HFFc6 (cell line): ENCODE data around the gene LEO1. TPM values are rescaled to one million over a fixed set of nuclear protein-coding genes. Genes with fewer than 3 reads are reported as not detected.
A peak's percentile ranks its signal among the peaks of the same experiment; 100 is the strongest.

Experiments
- DNase-seq: peaks from one replicate; pipeline ENCODE4 v3.0.0-alpha.2; 2018
- H3K27ac Mint-ChIP-seq: 2 replicates; pipeline ENCODE4 v1.8.0; 2020; ENCODE audit warnings: mild to moderate bottlenecking, mixed read lengths
- H3K27me3 Mint-ChIP-seq: 2 replicates; pipeline ENCODE4 v1.8.0; 2021; ENCODE audit warnings: mild to moderate bottlenecking, moderate library complexity, mixed read lengths; ENCODE audit not compliant: insufficient read depth
- H3K36me3 Mint-ChIP-seq: 2 replicates; pipeline ENCODE4 v1.8.0; 2021; ENCODE audit warnings: low read depth, mixed read lengths
- H3K4me1 Mint-ChIP-seq: 2 replicates; pipeline ENCODE4 v1.8.0; 2020; ENCODE audit warnings: low read depth, mixed read lengths
- H3K4me3 Mint-ChIP-seq: 2 replicates; pipeline ENCODE4 v1.8.0; 2020; ENCODE audit warnings: mild to moderate bottlenecking, moderate library complexity, mixed read lengths
- H3K9me3 Mint-ChIP-seq: 2 replicates; pipeline ENCODE4 v1.8.0; 2020; ENCODE audit warnings: mild to moderate bottlenecking, mixed read lengths
- CTCF ChIP-seq: fragments of 200-600 bp; sonication (generic); IDR thresholded peaks from 2 replicates; pipeline ENCODE4 v1.5.0; 2021; ENCODE audit warnings: antibody characterized with exemption, mild to moderate bottlenecking
- total RNA-seq, 6 experiments: library from RNA; stranded (reverse); fragmentation: NEBNext Ultra II Directional; extraction: Animal tissue kit (Norgen Biotek cat#: 25700); gene quantifications; 2 replicates in 1 of 6; 3 replicates in 5 of 6; pipeline ENCODE4 v1.2.3, GENCODE V29; 2021

The LEO1 gene
- total RNA-seq, 6 experiments from 2014 or later, result 22.2 to 30.9 (median 27.5) TPM

- no peak for TF ChIP-seq CTCF
- peaks cover 1% of the 10 kb centered on the region for H3K27me3 Mint-ChIP-seq
- no peaks in the 10 kb centered on the region for H3K9me3 Mint-ChIP-seq
- no peak for DNase-seq
- H3K4me1 Mint-ChIP-seq, result peaks cover 46% of the 10 kb centered on the region
- H3K36me3 Mint-ChIP-seq, result no peaks in the 10 kb centered on the region
- H3K4me3 Mint-ChIP-seq, result no peak overlapping the region
- H3K27ac Mint-ChIP-seq, result no peak overlapping the region
These were observed 40.6 kb upstream of the LEO1 start for GRCh38 chr15:52012210-52012609.

- Mint-ChIP-seq H3K4me3 (no peak overlapping the region), H3K36me3 (no peaks in the 10 kb centered on the region), H3K4me1 (peaks cover 50% of the 10 kb centered on the region), H3K9me3 (no peaks in the 10 kb centered on the region), H3K27ac (peak overlapping the region; percentile 78; the same call in 1 of the 2 replicates), H3K27me3 (no peaks in the 10 kb centered on the region; the same call in none of the 2 replicates)
- no peak for DNase-seq
- TF ChIP-seq CTCF, result no peak
These were observed 40.1 kb upstream of the LEO1 start for GRCh38 chr15:52011711-52012144.

GRCh38 chr15:52010633-52011595, 39.3 kb upstream of the LEO1 start:
- TF ChIP-seq CTCF, result no peak
- H3K4me3 Mint-ChIP-seq, result peak overlapping the region; percentile 48
- H3K27me3 Mint-ChIP-seq, result no peaks in the 10 kb centered on the region; the same call in none of the 2 replicates
- H3K9me3 Mint-ChIP-seq, result no peaks in the 10 kb centered on the region
- H3K27ac Mint-ChIP-seq, result peak overlapping the region; percentile 78
- no peaks in the 10 kb centered on the region for H3K36me3 Mint-ChIP-seq
- peak; percentile 89 for DNase-seq
- H3K4me1 Mint-ChIP-seq, result peaks cover 59% of the 10 kb centered on the region

- DNase-seq, result no peak
These were observed 37.3 kb upstream of the LEO1 start for GRCh38 chr15:52008698-52009434.

More at GRCh38 chr15:52008698-52009434, 37.3 kb upstream of the LEO1 start:
- Mint-ChIP-seq H3K9me3 (no peaks in the 10 kb centered on the region), H3K27me3 (no peaks in the 10 kb centered on the region; the same call in none of the 2 replicates), H3K36me3 (no peaks in the 10 kb centered on the region), H3K4me1 (peaks cover 64% of the 10 kb centered on the region), H3K4me3 (no peak overlapping the region), H3K27ac (no peak overlapping the region)
- no peak for TF ChIP-seq CTCF
